ENCODE data around the gene ZNF646.

ZNF646 gene

DNA sequence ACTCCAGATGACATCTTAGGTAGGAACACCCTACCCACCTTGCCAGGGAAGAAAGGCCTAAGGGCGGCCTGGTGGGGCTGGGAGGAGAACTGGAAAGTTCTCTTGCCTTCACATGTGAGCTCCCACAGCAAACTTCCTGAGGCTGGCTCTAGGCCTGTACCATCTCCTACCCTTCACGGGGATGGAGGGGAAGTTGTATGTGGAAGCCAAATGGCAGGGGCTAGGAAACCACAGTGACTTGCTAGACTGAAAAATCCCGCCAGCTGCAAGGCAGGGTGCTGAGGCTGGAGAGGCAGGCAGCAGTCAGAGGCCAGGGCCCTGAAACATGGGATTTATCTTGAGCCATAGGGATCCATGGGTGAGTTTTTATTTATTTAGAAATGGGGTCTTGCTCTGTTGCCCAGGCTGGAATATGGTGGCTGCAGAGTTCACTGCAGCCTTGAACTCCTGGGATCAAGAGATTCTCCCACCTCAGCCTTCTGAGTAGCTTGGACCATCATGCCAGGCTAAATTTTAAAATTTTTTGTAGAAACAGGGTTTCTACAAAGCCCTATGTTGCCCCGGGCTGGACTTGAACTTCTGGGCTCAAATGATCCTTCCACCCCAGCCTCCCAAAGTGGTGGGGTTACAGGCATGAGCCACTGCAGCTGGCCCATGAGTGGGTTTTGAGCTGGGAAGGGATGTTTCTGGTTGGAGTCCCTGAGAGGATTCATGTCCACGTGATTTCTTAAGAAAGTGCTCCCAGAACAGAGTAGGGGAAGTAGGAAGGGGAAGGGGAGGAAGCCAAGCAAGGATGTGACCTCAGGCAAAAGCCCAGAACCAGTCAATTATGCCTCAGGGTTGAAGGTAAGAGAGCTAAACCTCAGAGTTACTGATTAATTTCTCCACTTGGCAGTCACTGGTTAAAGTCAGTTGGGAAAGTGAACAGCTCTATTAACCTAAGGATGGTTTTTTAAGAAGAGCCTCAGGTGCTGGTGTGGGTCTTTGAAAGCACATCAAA is 39.2 kb downstream of the ZNF646 start:
- DNase-seq (ENCODE audit: insufficient read length) (no peak), FAIRE-seq (no peak)
- no peak for TF ChIP-seq POLR2A (IDR thresholded peaks at IDR 0.05; ENCODE audit: low read depth, low read length)
- no peak for TF ChIP-seq TAF1 (IDR thresholded peaks at IDR 0.05; ENCODE audit: borderline replicate concordance, low read depth, low read length)
- no peak for TF ChIP-seq POLR2AphosphoS5 (IDR thresholded peaks at IDR 0.05; ENCODE audit: low read depth, low read length)

DNA sequence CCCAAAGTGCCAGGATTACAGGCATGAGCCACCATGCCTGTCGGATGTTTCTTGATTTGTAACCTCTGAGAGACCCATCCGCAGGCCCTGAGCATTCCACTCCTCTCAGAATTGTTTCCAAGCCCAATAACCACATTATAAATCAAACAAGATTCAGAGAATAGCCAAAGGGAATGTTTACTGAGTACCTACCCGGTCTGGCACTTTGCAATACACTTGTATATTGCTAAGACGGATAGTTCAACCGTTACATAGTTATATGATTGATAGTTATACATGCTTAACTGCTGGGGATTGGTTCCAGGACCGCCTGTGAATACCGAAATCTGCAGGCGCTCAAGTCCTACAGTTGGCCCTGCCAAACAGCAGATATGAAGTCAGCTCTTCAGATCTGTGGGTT is 40.2 kb downstream of the ZNF646 start:
- no peak for TF ChIP-seq TAF1 (IDR thresholded peaks at IDR 0.05; ENCODE audit: borderline replicate concordance, low read depth, low read length)
- TF ChIP-seq POLR2A (IDR thresholded peaks at IDR 0.05; ENCODE audit: low read depth, low read length) = no peak
- no peak for TF ChIP-seq POLR2AphosphoS5 (IDR thresholded peaks at IDR 0.05; ENCODE audit: low read depth, low read length)
- FAIRE-seq = no peak
- no peak for DNase-seq (ENCODE audit: insufficient read length)

DNA sequence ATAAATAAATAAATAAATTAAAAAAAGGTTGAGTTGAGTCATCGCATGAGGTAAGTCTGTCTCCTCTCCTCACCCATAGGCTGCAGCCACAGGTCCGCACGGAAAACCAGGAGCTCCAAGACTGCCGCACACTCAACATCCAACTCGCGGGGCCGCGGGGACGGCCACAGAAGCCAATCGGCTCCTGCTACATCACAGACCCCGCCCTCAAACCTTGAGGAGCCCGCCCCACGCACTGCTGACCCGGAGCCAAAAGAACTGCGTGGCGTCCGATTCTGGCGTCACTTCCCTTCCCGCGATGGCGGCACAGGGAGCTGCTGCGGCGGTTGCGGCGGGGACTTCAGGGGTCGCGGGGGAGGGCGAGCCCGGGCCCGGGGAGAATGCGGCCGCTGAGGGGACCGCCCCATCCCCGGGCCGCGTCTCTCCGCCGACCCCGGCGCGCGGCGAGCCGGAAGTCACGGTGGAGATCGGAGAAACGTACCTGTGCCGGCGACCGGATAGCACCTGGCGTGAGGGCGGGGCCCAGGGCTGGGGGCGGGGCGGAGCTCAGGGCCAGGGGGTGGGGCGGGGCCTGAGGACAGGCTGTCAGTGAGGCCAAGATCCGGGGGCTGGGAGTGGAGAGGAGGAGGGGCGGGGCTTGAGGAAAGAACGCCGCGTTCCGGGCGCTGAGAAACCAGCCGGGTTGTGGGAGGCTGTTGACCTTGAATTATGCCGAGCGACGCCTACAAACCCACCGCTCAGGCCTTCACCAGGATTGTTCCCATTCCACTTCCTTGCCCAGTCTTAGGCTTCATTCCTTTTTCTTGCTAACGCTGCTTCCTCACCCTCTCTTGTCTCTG is 43.4 kb downstream of the ZNF646 start, which contains the start of gene KAT8:
KAT8 (plus strand) TSS at position 281 of the 839 bp plus-strand sequence; CDS start at position 299, 18 bp downstream.
- FAIRE-seq (peak; percentile 97), DNase-seq (ENCODE audit: insufficient read length) (peak; percentile 97)
- TF ChIP-seq TAF1 (IDR thresholded peaks at IDR 0.05; ENCODE audit: borderline replicate concordance, low read depth, low read length) (0 out of 2 replicates have a peak, but pooled peaks have one; percentile 70), POLR2A (IDR thresholded peaks at IDR 0.05; ENCODE audit: low read depth, low read length) (peak; percentile 92), POLR2AphosphoS5 (IDR thresholded peaks at IDR 0.05; ENCODE audit: low read depth, low read length) (peak; percentile 83)

DNA sequence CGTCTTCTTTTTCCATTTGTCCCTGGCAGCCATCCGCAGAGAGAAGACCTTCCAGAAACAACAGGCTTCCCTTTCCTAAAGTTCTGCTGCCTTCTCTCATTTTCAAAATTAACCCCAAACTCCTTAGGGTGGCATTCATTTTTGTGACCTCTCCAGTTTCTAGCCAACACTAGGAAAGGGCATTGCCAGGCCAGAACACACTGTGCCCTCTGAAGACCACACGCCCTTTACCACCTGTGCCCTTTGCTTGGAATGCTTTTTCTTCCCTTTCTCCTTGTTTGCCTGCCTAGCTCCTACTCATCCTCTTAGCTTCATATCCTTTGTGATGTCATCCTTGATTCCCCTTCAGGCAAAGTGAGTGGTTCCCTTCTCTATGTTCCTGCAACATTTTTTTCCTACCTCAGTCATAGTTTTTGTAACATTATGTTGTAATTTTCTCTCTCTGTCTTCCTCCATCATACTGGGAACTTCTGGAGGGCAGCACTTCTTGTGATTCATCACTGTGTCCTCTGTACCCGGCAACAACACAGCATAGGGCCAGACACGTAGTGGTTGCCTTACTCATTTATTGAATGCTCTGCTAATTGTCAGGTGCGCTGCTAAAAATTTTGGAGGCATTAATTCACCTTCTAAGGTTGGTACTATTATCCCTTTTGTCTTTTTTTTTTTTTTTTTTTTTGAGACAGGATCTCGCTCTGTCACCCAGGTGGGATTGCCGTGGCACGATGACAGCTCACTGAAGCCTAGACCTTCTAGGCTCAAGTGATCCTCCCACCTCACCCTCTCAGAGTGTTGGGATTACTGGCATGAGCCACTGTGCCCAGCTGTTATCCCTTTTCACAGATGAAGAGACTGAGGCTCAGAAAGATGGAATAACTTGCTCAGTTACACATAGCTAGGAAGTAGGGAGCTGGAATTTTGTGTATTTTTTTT is 44.3 kb downstream of the ZNF646 start:
- FAIRE-seq (no peak), DNase-seq (ENCODE audit: insufficient read length) (no peak)
- TF ChIP-seq TAF1 (IDR thresholded peaks at IDR 0.05; ENCODE audit: borderline replicate concordance, low read depth, low read length) (no peak), POLR2AphosphoS5 (IDR thresholded peaks at IDR 0.05; ENCODE audit: low read depth, low read length) (no peak), POLR2A (IDR thresholded peaks at IDR 0.05; ENCODE audit: low read depth, low read length) (no peak)

DNA sequence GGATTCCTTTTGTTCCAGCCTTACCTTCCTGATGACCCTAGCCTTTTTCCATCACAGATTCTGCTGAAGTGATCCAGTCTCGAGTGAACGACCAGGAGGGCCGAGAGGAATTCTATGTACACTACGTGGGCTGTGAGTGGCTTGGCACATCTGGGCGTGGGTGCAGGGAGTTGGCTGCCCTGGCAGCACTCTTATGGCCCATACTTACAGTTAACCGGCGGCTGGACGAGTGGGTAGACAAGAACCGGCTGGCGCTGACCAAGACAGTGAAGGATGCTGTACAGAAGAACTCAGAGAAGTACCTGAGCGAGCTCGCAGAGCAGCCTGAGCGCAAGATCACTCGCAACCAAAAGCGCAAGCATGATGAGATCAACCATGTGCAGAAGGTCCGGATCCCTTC is 45.9 kb downstream of the ZNF646 start:
- DNase-seq (ENCODE audit: insufficient read length) (no peak), FAIRE-seq (no peak)
- TF ChIP-seq POLR2AphosphoS5 (IDR thresholded peaks at IDR 0.05; ENCODE audit: low read depth, low read length) (no peak), POLR2A (IDR thresholded peaks at IDR 0.05; ENCODE audit: low read depth, low read length) (no peak), TAF1 (IDR thresholded peaks at IDR 0.05; ENCODE audit: borderline replicate concordance, low read depth, low read length) (no peak)

DNA sequence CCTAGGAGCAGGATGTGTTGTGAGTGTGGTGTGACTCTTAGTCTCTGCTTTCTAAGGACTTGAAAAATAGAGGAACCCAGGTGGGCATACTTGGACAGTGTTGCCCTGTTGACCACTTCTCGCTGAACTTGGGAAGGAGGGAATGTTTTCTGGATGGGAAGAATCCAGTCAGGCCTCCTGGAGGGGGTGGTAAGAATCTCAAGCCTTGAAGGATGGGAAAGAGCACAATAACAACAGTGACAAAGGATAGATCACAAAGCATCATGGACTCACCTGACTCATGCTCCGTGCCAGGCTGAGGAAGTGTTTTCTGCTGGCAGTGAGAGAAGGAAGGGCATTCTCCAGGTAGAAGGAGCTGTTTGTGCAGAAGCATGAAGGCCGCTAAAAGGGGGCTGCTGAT is 51.6 kb downstream of the ZNF646 start:
- FAIRE-seq (no peak), DNase-seq (ENCODE audit: insufficient read length) (no peak)
- TF ChIP-seq POLR2A (IDR thresholded peaks at IDR 0.05; ENCODE audit: low read depth, low read length) (no peak), TAF1 (IDR thresholded peaks at IDR 0.05; ENCODE audit: borderline replicate concordance, low read depth, low read length) (no peak), POLR2AphosphoS5 (IDR thresholded peaks at IDR 0.05; ENCODE audit: low read depth, low read length) (no peak)

DNA sequence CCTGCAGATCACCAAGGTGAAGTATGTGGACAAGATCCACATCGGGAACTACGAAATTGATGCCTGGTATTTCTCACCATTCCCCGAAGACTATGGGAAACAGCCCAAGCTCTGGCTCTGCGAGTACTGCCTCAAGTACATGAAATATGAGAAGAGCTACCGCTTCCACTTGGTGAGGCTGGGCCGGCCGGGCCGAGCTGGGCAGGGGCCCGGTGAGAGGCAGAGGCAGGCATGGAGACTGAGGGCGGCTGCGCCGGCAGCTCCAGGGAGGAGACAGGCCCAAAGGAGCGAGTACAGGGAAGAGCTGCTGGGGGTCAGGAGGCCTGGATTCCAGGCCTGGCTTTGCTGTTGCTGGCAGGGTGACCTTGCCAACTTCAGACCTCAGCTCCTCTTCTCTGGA is 53.0 kb downstream of the ZNF646 start:
- no peak for FAIRE-seq
- no peak for TF ChIP-seq POLR2AphosphoS5 (IDR thresholded peaks at IDR 0.05; ENCODE audit: low read depth, low read length)
- DNase-seq (ENCODE audit: insufficient read length) = no peak

DNA sequence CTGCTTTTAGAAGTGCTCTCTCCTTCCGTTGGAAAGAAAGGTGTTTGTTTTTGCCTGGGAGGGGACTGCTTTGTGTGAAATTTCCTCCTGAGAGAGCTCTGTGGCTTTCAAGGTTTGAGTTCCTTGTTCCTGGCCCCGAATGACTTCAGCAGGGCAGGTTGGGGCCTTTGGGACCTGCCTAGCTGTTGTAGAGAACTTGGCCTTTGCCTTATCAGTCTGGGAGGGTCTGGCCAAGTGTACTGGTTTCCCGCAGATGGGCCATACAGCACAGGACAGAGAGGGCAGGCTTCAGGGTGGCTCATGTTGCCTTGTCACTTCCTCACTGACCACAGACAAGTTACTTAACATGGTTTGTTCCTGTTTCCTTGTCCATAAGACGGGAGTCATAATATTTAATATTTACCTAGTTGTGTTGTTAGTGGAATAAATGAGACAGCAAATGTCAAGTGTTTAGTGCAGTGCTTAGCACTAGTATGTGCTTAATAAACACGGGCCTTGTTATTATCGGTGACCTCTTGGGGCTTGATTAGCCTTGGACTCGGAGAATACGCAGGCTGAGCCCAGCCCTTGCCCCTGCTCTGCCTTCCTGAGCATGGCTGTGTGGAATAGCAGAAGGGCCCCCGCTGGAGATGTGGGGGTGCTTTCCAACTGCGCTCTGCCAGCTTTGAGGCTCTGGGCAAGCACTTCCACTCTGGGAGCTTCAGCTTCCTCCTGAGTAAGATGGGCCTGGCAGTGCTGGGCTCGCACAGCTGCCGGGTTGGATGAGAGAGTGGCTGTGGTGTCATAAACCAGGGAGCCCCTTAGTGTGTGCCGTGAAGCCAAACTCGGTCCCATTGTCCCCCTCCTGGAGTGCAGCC is 54.7 kb downstream of the ZNF646 start:
- TF ChIP-seq TAF1 (IDR thresholded peaks at IDR 0.05; ENCODE audit: borderline replicate concordance, low read depth, low read length) (no peak), POLR2A (IDR thresholded peaks at IDR 0.05; ENCODE audit: low read depth, low read length) (no peak), POLR2AphosphoS5 (IDR thresholded peaks at IDR 0.05; ENCODE audit: low read depth, low read length) (no peak)
- no peak for DNase-seq (ENCODE audit: insufficient read length)
- no peak for FAIRE-seq

DNA sequence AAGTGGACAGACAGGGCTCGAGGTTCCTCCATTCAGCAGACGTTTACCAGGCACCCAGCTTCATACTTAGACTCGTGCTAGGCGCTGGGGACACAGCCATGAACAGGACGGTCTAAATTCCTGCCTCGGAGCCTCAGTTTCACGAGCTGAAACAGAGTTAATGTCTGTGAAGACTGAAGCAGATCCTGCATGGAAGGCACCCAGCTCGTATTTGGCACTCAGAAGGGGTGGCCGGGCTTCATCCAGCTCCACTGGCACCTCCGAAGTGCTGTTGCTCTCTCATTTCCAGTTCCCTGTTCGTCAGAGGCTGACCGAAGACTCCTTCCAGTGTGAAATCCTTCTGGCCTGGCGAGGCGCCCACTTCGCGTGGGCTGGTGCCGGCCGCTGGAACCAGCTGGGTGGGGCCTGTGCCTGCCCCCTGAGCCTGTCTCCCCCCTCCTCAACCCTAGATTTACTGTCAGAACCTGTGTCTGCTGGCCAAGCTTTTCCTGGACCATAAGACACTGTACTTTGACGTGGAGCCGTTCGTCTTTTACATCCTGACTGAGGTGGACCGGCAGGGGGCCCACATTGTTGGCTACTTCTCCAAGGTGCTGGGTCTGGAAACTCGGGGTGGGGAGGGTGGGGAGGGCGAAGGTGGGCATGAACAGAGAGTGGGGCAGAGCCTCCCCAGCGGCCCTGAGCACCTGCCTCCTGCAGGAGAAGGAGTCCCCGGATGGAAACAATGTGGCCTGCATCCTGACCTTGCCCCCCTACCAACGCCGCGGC is 55.5 kb downstream of the ZNF646 start:
- FAIRE-seq (no peak), DNase-seq (ENCODE audit: insufficient read length) (no peak)
- no peak for TF ChIP-seq POLR2A (IDR thresholded peaks at IDR 0.05; ENCODE audit: low read depth, low read length)
